Measurements from ENCODE around the gene ATP12A. TPM values are rescaled to one million over a fixed set of nuclear protein-coding genes. Genes with fewer than 3 reads are reported as not detected.

The ATP12A gene
- total RNA-seq, 2 donors from 2014 or later, result 0.12 TPM; not detected in 1

GRCh38 chr13:24659239-24659638 lies 21.0 kb upstream of the ATP12A start:
- no peaks in the 10 kb centered on the region for H3K36me3 Mint-ChIP-seq
- DNase-seq (ENCODE audit: low spot score in 2 of 2), result no peak
- no peaks in the 10 kb centered on the region for H3K9me3 Mint-ChIP-seq
- H3K27ac Mint-ChIP-seq, result no peak overlapping the region
- ATAC-seq, result no peak

GRCh38 chr13:24660023-24660741 lies 20.0 kb upstream of the ATP12A start:
- Mint-ChIP-seq H3K27ac (no peak overlapping the region), H3K9me3 (no peaks in the 10 kb centered on the region), H3K36me3 (no peaks in the 10 kb centered on the region)
- ATAC-seq (no peak), DNase-seq (ENCODE audit: low spot score in 2 of 2) (no peak)

GRCh38 chr13:24661713-24662112 lies 18.5 kb upstream of the ATP12A start:
- Mint-ChIP-seq H3K9me3 (no peaks in the 10 kb centered on the region), H3K27ac (no peak overlapping the region), H3K36me3 (no peaks in the 10 kb centered on the region)
- DNase-seq (ENCODE audit: low spot score in 2 of 2) (no peak), ATAC-seq (no peak)

GRCh38 chr13:24662195-24663088 lies 17.8 kb upstream of the ATP12A start:
- ATAC-seq (no peak), DNase-seq (ENCODE audit: low spot score in 2 of 2) (no peak)
- no peaks in the 10 kb centered on the region for H3K36me3 Mint-ChIP-seq
- no peak overlapping the region for H3K27ac Mint-ChIP-seq
- no peaks in the 10 kb centered on the region for H3K9me3 Mint-ChIP-seq

- Mint-ChIP-seq H3K36me3 (no peaks in the 10 kb centered on the region), H3K27ac (no peak overlapping the region)
- no peak for ATAC-seq
Observed at GRCh38 chr13:24663089-24663395, 17.2 kb upstream of the ATP12A start.

GRCh38 chr13:24663586-24663985 lies 16.6 kb upstream of the ATP12A start:
- ATAC-seq (no peak), DNase-seq (ENCODE audit: low spot score in 2 of 2) (no peak)
- Mint-ChIP-seq H3K9me3 (no peaks in the 10 kb centered on the region), H3K36me3 (no peaks in the 10 kb centered on the region), H3K27ac (no peak overlapping the region)

More at GRCh38 chr13:24663089-24663395, 17.2 kb upstream of the ATP12A start:
- no peaks in the 10 kb centered on the region for H3K9me3 Mint-ChIP-seq
- no peak for DNase-seq (ENCODE audit: low spot score in 2 of 2)

GRCh38 chr13:24664726-24665409 lies 15.3 kb upstream of the ATP12A start:
- Mint-ChIP-seq H3K27ac (no peak overlapping the region), H3K9me3 (no peaks in the 10 kb centered on the region), H3K36me3 (no peaks in the 10 kb centered on the region)
- ATAC-seq (peak in 1 of 2 donors; percentile 58), DNase-seq (ENCODE audit: low spot score in 2 of 2) (no peak)

- Mint-ChIP-seq H3K9me3 (no peaks in the 10 kb centered on the region), H3K27ac (peak overlapping the region in 1 of 2 donors; percentile 35), H3K36me3 (no peaks in the 10 kb centered on the region)
- no peak for DNase-seq (ENCODE audit: low spot score in 2 of 2)
- no peak for ATAC-seq
Observed at GRCh38 chr13:24668511-24668910, 11.7 kb upstream of the ATP12A start.

- Mint-ChIP-seq H3K27ac (peak overlapping the region in 1 of 2 donors; percentile 35), H3K9me3 (no peaks in the 10 kb centered on the region), H3K36me3 (no peaks in the 10 kb centered on the region)
- no peak for ATAC-seq
- DNase-seq (ENCODE audit: low spot score in 2 of 2), result no peak
Observed at GRCh38 chr13:24668955-24669582, 11.1 kb upstream of the ATP12A start.

- H3K9me3 Mint-ChIP-seq, result no peaks in the 10 kb centered on the region
- no peak overlapping the region for H3K27ac Mint-ChIP-seq
- DNase-seq (ENCODE audit: low spot score in 2 of 2) (no peak), ATAC-seq (no peak)
- H3K36me3 Mint-ChIP-seq, result no peaks in the 10 kb centered on the region
Observed at GRCh38 chr13:24670174-24670573, 10.0 kb upstream of the ATP12A start.

GRCh38 chr13:24670961-24671381 lies 9.2 kb upstream of the ATP12A start:
- ATAC-seq (peak; percentile 26 to 38), DNase-seq (ENCODE audit: low spot score in 2 of 2) (no peak)
- H3K27ac Mint-ChIP-seq, result no peak overlapping the region
- H3K36me3 Mint-ChIP-seq, result no peaks in the 10 kb centered on the region
- H3K9me3 Mint-ChIP-seq, result no peaks in the 10 kb centered on the region

GRCh38 chr13:24671386-24672113 lies 8.7 kb upstream of the ATP12A start:
- H3K36me3 Mint-ChIP-seq, result no peaks in the 10 kb centered on the region
- H3K9me3 Mint-ChIP-seq, result no peaks in the 10 kb centered on the region
- H3K27ac Mint-ChIP-seq, result no peak overlapping the region
- ATAC-seq (peak; percentile 48), DNase-seq (ENCODE audit: low spot score in 2 of 2) (no peak)

GRCh38 chr13:24672141-24673132 lies 7.8 kb upstream of the ATP12A start:
- H3K27ac Mint-ChIP-seq, result no peak overlapping the region
- no peak for DNase-seq (ENCODE audit: low spot score in 2 of 2)
- H3K36me3 Mint-ChIP-seq, result no peaks in the 10 kb centered on the region
- no peaks in the 10 kb centered on the region for H3K9me3 Mint-ChIP-seq
- no peak for ATAC-seq

GRCh38 chr13:24675806-24676570 lies 4.2 kb upstream of the ATP12A start:
- H3K27ac Mint-ChIP-seq, result no peak overlapping the region
- H3K36me3 Mint-ChIP-seq, result no peaks in the 10 kb centered on the region
- H3K9me3 Mint-ChIP-seq, result no peaks in the 10 kb centered on the region
- ATAC-seq (no peak), DNase-seq (ENCODE audit: low spot score in 2 of 2) (no peak)

GRCh38 chr13:24678151-24678550 lies 2.1 kb upstream of the ATP12A start:
- H3K36me3 Mint-ChIP-seq, result no peaks in the 10 kb centered on the region
- DNase-seq (ENCODE audit: low spot score in 2 of 2), result no peak
- no peaks in the 10 kb centered on the region for H3K9me3 Mint-ChIP-seq
- H3K27ac Mint-ChIP-seq, result no peak overlapping the region
- no peak for ATAC-seq

All from activated naive CD4-positive, alpha-beta T cell treated with anti-CD3 and anti-CD28 coated beads, Interleukin-2, amount 50 U/mL, for 72 hours (primary cell).